GM21576 (cell line): ENCODE results near the gene NMB.
A peak's percentile ranks its signal among the peaks of the same experiment; 100 is the strongest.
"Not testable (repeated sequence)": the region's sequence is repeated elsewhere in the genome, so short reads cannot be mapped to it uniquely, and the experiment has no call there.

Source experiments
- ATAC-seq: cut with Tn5 transposase; IDR thresholded peaks from one replicate; pipeline ENCODE4 v1.9.1; 2021; ENCODE audit warnings: mild to moderate bottlenecking, moderate library complexity; ENCODE audit not compliant: unreplicated experiment

NMB gene

GRCh38 chr15:84658080-84658787 is at the start of gene NMB:
Gene NMB, minus strand, starts transcription at chr15:84658199. Its CDS starts 47 bp downstream, at chr15:84658152.
- ATAC-seq = peak; percentile 52

GRCh38 chr15:84703808-84704207 is 45.8 kb upstream of the NMB start:
- no peak for ATAC-seq

GRCh38 chr15:84702961-84703482 is 45.0 kb upstream of the NMB start:
- no peak for ATAC-seq

GRCh38 chr15:84699538-84700191 is 41.7 kb upstream of the NMB start:
- no peak for ATAC-seq

GRCh38 chr15:84697236-84697990 is 39.4 kb upstream of the NMB start:
- ATAC-seq = no peak

- no peak for ATAC-seq
These were observed 38.8 kb upstream of the NMB start for GRCh38 chr15:84696757-84697156.

GRCh38 chr15:84690342-84690741 is 32.3 kb upstream of the NMB start:
- no peak for ATAC-seq

- ATAC-seq = no peak
These were observed 31.9 kb upstream of the NMB start for GRCh38 chr15:84689858-84690257.

GRCh38 chr15:84686446-84686845 is 28.4 kb upstream of the NMB start:
- ATAC-seq = not testable (repeated sequence)

- ATAC-seq = no peak
These were observed 27.3 kb upstream of the NMB start for GRCh38 chr15:84685304-84685703.

- no peak for ATAC-seq
These were observed 26.1 kb upstream of the NMB start for GRCh38 chr15:84684092-84684491.

GRCh38 chr15:84681831-84682230 is 23.8 kb upstream of the NMB start:
- ATAC-seq = no peak

GRCh38 chr15:84671211-84671610 is 13.2 kb upstream of the NMB start:
- ATAC-seq = no peak

GRCh38 chr15:84669726-84670125 is 11.7 kb upstream of the NMB start:
- ATAC-seq = no peak

- no peak for ATAC-seq
These were observed 10.4 kb upstream of the NMB start for GRCh38 chr15:84668221-84668982.

- ATAC-seq = no peak
These were observed 8.4 kb upstream of the NMB start for GRCh38 chr15:84666373-84666772.

- no peak for ATAC-seq
These were observed 3.0 kb upstream of the NMB start for GRCh38 chr15:84661001-84661400.

- ATAC-seq = no peak
These were observed 2.1 kb upstream of the NMB start for GRCh38 chr15:84659904-84660781.

- no peak for ATAC-seq
These were observed 901 bp upstream of the NMB start for GRCh38 chr15:84658788-84659411.

- no peak for ATAC-seq
These were observed 285 bp downstream of the NMB start for GRCh38 chr15:84657748-84658079.
